ENCODE measurements around the gene WWC1. TPM values are rescaled to one million over a fixed set of nuclear protein-coding genes. Genes with fewer than 3 reads are reported as not detected.

The WWC1 gene
- total RNA-seq, 1 donor from 2014 or later, result 13.7 TPM

DNA sequence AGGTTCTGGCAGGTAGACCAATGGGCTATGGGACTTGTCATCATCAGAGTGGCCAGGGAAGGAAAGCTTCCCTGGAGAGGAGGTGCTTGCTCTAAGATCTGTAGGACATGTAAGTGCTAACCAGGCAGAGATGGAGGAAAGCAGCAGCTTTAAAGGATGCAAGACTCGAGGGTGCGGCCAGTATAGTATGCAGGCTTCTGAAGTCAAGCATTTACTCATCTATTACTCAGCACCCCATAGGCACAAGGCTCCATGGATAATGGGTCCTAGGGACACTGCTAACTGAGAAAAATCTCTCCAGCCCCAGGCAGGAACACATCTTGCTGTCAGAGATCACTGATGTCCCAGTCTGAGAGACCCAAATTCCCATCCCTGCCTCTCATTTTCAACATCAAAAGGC lies 49.7 kb downstream of the WWC1 start:
- DNase-seq (ENCODE audit: low read depth, low spot score), result no peak
- peaks cover 2% of the 10 kb centered on the region for H3K9me3 Mint-ChIP-seq
- H3K36me3 Mint-ChIP-seq (ENCODE audit: low read depth), result peaks cover 3% of the 10 kb centered on the region
- no peak overlapping the region for H3K27ac Mint-ChIP-seq (ENCODE audit: unreplicated experiment)
- H3K4me3 Mint-ChIP-seq, result no peak overlapping the region
- H3K27me3 Mint-ChIP-seq (ENCODE audit: low read depth), result no peaks in the 10 kb centered on the region
- TF ChIP-seq CTCF (conservative IDR thresholded peaks at IDR 0.05), result no peak
- H3K4me1 Mint-ChIP-seq, result peaks cover 5% of the 10 kb centered on the region

DNA sequence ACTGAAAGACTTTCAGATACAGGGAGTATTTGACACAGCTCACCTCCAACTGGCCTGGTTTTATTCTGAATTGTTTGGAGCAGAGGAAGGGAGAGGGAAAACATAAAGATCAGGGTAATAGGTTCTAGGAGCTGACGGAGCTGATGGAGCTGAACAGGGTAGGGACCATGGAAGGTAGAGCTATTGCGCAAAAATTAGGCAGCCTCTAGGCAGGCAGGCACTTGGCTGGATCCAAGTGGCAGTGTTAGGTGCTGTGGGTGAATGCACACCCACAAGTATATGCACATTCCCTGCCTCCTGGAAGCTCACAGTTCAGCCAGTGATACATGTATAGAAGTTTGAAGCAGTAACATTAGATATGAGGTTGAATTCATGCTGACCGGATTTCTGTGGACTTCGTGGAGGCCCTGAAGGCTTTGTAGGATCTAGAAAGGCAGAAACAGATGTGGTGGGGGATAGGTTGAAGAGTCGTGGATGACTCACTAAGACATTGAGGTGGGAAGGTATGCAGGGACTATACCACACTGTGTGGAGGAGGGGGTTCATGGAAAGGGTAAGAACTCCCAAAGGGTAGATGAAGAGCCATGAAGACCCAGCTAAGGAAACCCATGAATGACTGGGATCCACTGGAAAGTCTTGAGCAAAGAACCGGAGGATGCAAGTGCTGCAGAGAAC lies 50.8 kb downstream of the WWC1 start:
- Mint-ChIP-seq H3K27ac (ENCODE audit: unreplicated experiment) (no peak overlapping the region), H3K9me3 (peaks cover 2% of the 10 kb centered on the region), H3K27me3 (ENCODE audit: low read depth) (no peaks in the 10 kb centered on the region), H3K36me3 (ENCODE audit: low read depth) (peaks cover 3% of the 10 kb centered on the region), H3K4me3 (no peak overlapping the region), H3K4me1 (peaks cover 5% of the 10 kb centered on the region)
- TF ChIP-seq CTCF (conservative IDR thresholded peaks at IDR 0.05), result no peak
- no peak for DNase-seq (ENCODE audit: low read depth, low spot score)

GRCh38 chr5:168342985-168343384 lies 51.5 kb downstream of the WWC1 start:
- H3K4me1 Mint-ChIP-seq, result no peaks in the 10 kb centered on the region
- no peak for TF ChIP-seq CTCF (conservative IDR thresholded peaks at IDR 0.05)
- no peak overlapping the region for H3K27ac Mint-ChIP-seq (ENCODE audit: unreplicated experiment)
- DNase-seq (ENCODE audit: low read depth, low spot score), result no peak
- H3K9me3 Mint-ChIP-seq, result peaks cover 2% of the 10 kb centered on the region
- H3K36me3 Mint-ChIP-seq (ENCODE audit: low read depth), result peaks cover 3% of the 10 kb centered on the region
- no peak overlapping the region for H3K4me3 Mint-ChIP-seq
- no peaks in the 10 kb centered on the region for H3K27me3 Mint-ChIP-seq (ENCODE audit: low read depth)

DNA sequence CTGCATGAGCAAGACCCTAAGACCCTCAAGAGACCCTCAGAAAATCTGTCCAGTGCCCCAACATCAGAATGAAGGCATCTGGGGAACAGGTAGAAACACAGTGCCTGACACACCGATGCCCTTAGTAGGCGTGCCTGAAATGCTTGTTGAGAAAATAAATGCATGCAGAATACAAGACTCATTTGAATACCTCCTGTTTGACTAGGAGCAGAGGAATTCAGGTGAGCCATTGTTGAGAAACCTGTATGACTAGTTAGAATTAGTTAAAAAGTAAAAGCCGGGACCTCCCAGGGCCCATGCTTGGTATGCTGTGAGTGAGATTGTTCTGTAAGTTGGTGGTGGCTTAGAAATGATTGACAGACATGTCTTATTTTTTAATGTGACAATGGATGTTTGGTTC lies 55.0 kb downstream of the WWC1 start:
- no peak for TF ChIP-seq CTCF (conservative IDR thresholded peaks at IDR 0.05)

DNA sequence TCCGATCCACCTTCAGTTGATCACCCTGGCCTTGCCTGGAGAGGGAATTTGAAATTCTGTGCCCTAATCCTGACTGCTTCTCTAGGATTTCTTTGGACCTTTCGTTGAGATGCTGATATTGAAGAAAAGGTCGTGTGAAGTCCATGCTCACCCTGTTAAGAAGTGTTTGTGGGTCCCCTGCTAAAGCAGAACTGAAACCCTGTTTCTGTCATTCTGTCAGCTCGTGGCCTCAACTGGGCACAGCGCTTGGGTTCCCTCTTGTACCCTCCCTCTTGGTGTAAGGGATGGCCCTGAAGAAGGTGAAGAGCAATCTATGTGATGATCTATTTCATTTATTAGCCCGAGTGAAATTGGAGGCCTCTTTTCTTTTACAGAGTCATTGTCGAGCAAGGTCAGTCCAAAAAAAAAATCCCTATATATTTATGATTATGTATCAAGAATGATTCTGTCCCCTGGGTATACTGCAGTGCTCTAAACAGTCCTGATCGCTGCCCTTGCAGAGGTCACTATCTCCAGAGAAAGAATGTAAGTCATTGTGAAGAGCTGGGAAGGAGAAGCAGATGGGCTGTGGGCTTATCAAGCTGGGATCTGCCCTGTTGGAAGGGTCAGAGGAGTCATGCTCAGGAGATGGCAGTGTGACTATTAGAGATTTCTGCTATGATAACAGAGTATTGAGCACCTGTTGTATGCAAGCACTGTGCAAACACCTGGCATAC lies 56.1 kb downstream of the WWC1 start:
- no peaks in the 10 kb centered on the region for H3K27me3 Mint-ChIP-seq (ENCODE audit: low read depth)
- TF ChIP-seq CTCF (conservative IDR thresholded peaks at IDR 0.05), result no peak
- no peaks in the 10 kb centered on the region for H3K4me1 Mint-ChIP-seq
- H3K36me3 Mint-ChIP-seq (ENCODE audit: low read depth), result peaks cover 3% of the 10 kb centered on the region
- DNase-seq (ENCODE audit: low read depth, low spot score), result no peak
- no peak overlapping the region for H3K27ac Mint-ChIP-seq (ENCODE audit: unreplicated experiment)
- peaks cover 2% of the 10 kb centered on the region for H3K9me3 Mint-ChIP-seq
- no peak overlapping the region for H3K4me3 Mint-ChIP-seq

More for the DNA sequence above, 55.0 kb downstream of the WWC1 start:
- Mint-ChIP-seq H3K4me1 (no peaks in the 10 kb centered on the region), H3K27ac (ENCODE audit: unreplicated experiment) (no peak overlapping the region), H3K4me3 (no peak overlapping the region), H3K36me3 (ENCODE audit: low read depth) (peaks cover 3% of the 10 kb centered on the region), H3K27me3 (ENCODE audit: low read depth) (no peaks in the 10 kb centered on the region), H3K9me3 (peaks cover 2% of the 10 kb centered on the region)
- no peak for DNase-seq (ENCODE audit: low read depth, low spot score)

Data from neural crest cell (in vitro differentiated cells).